Head of caudate nucleus (tissue), 42 donors: ENCODE measurements around the gene RGS9.

Source experiments
- DNase-seq, 42 donors: peaks; one replicate each; pipeline versions ENCODE4 v3.0.0 to v3.0.0-alpha.2; 2020 to 2021; ENCODE audit warnings: mixed read lengths in 7 of 42
- intact Hi-C: fragments of 100-400 bp; cut with DNase I; formaldehyde crosslinking; loops from one replicate; pipeline ENCODE4 v1.15.0; 2022

The RGS9 gene

GRCh38 chr17:65143889-65144604 lies 6.9 kb downstream of the RGS9 start:
- DNase-seq, result peak; percentile 65 to 95 (median 84)
- intact Hi-C loops, result no loop called here

GRCh38 chr17:65145743-65146142 lies 8.6 kb downstream of the RGS9 start:
- DNase-seq, result peak; percentile 27 to 84 (median 64)
- intact Hi-C loops, result no loop called here

GRCh38 chr17:65147955-65148354 lies 10.8 kb downstream of the RGS9 start:
- no peak for DNase-seq
- intact Hi-C loops, result no loop called here

GRCh38 chr17:65154770-65155589 lies 17.8 kb downstream of the RGS9 start:
- intact Hi-C loops, result no loop called here
- DNase-seq, result no peak

GRCh38 chr17:65155622-65156021 lies 18.5 kb downstream of the RGS9 start:
- no peak for DNase-seq
- intact Hi-C loops, result no loop called here

GRCh38 chr17:65156185-65156834 lies 19.1 kb downstream of the RGS9 start:
- intact Hi-C loops, result no loop called here

GRCh38 chr17:65156835-65157565 lies 19.8 kb downstream of the RGS9 start:
- intact Hi-C loops, result no loop called here
- no peak for DNase-seq

More at GRCh38 chr17:65156185-65156834, 19.1 kb downstream of the RGS9 start:
- peak in 37 of 42 donors; percentile 23 to 84 (median 54) for DNase-seq

- no peak for DNase-seq
- intact Hi-C loops, result no loop called here
Measured at GRCh38 chr17:65158041-65158440, 20.9 kb downstream of the RGS9 start.

- no peak for DNase-seq
- intact Hi-C loops, result no loop called here
Measured at GRCh38 chr17:65158622-65159021, 21.5 kb downstream of the RGS9 start.

GRCh38 chr17:65160516-65160915 lies 23.3 kb downstream of the RGS9 start:
- intact Hi-C loops, result no loop called here
- no peak for DNase-seq

GRCh38 chr17:65163990-65164495 lies 26.9 kb downstream of the RGS9 start:
- intact Hi-C loops, result no loop called here
- peak in 7 of 42 donors; percentile 30 to 58 (median 45) for DNase-seq

GRCh38 chr17:65166787-65167186 lies 29.6 kb downstream of the RGS9 start:
- intact Hi-C loops, result no loop called here
- peak in 28 of 42 donors; percentile 14 to 76 (median 45) for DNase-seq

GRCh38 chr17:65167566-65167965 lies 30.4 kb downstream of the RGS9 start:
- DNase-seq, result no peak
- intact Hi-C loops, result no loop called here

- no peak for DNase-seq
- intact Hi-C loops, result no loop called here
Measured at GRCh38 chr17:65169691-65170090, 32.5 kb downstream of the RGS9 start.

- DNase-seq, result peak in 13 of 42 donors; percentile 20 to 60 (median 38)
- intact Hi-C loops, result no loop called here
Measured at GRCh38 chr17:65170839-65171238, 33.7 kb downstream of the RGS9 start.

GRCh38 chr17:65171752-65172151 lies 34.6 kb downstream of the RGS9 start:
- DNase-seq, result no peak
- intact Hi-C loops, result no loop called here

GRCh38 chr17:65172496-65173136 lies 35.4 kb downstream of the RGS9 start:
- DNase-seq, result no peak
- intact Hi-C loops, result no loop called here

- DNase-seq, result peak in 8 of 42 donors; percentile 18 to 41 (median 27)
- intact Hi-C loops, result no loop called here
Measured at GRCh38 chr17:65173284-65173793, 36.2 kb downstream of the RGS9 start.
